GM12873 (cell line): ENCODE data around the gene DLG1.

Source experiments
- TF ChIP-seq, protein P1 (sequence below): IDR thresholded peaks from 2 replicates; pipeline ENCODE4 v1.5.1; 2012; ENCODE audit warnings: low read depth, mild to moderate bottlenecking, moderate library complexity, low read length, control low read depth; ENCODE audit not compliant: insufficient read depth; ENCODE audit errors: missing control alignments

DLG1 gene

DNA sequence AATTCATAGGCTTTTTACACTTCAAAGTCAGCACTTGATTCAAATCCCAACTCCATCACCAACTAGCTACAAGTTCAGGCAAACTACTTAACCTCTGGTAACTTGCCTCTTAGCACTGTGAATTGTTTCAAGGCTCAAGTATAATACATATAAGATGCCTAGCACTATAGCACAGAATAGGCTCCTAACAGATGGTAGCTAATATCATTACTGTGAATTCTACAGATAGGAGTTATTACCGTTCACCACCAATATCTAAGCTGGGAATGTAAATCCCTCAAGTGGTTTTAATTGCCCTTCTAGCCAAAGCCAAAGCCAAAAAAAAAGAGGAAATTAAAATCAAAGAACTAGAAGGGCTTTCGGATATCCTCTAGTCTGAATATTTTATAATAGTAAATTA, 15.4 kb downstream of the DLG1 start:
- TF ChIP-seq, protein P1, sequence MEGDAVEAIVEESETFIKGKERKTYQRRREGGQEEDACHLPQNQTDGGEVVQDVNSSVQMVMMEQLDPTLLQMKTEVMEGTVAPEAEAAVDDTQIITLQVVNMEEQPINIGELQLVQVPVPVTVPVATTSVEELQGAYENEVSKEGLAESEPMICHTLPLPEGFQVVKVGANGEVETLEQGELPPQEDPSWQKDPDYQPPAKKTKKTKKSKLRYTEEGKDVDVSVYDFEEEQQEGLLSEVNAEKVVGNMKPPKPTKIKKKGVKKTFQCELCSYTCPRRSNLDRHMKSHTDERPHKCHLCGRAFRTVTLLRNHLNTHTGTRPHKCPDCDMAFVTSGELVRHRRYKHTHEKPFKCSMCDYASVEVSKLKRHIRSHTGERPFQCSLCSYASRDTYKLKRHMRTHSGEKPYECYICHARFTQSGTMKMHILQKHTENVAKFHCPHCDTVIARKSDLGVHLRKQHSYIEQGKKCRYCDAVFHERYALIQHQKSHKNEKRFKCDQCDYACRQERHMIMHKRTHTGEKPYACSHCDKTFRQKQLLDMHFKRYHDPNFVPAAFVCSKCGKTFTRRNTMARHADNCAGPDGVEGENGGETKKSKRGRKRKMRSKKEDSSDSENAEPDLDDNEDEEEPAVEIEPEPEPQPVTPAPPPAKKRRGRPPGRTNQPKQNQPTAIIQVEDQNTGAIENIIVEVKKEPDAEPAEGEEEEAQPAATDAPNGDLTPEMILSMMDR, result no peak

DNA sequence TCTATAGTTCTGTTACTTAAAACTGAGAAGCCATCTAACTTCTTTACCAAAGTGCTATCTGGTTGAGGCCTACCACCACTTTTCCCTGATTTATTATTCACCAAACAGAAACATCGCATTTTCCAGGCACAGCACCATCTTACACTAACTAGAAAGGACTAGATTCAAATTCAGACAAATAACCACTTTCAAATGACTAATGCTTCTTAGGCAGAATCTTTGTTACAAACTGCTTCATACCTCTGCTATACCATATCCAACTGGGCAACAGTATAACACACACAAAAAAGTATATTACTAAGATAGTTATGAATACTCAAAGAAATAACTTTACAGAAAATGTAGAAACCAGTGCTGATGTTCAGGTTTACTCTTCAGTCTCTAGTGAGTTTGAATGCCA, 16.6 kb downstream of the DLG1 start:
- TF ChIP-seq, protein P1, result no peak

DNA sequence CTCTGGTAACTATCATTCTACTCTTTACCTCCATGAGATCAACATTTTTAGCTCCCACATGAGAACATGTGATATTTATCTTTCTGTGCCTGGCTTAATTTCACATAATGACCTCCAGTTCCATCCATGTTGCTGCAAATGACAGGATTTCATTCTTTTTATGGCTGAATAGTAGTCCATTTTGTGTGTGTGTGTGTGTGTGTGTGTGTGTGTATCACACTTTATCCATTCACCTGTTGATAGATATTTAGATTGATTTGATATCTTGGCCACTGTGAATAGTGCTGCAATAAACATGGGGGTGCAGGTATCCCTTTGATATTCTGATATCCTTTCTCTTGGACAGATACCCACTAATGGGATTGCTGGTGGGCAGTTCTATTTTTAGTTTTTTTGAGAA, 18.3 kb downstream of the DLG1 start:
- TF ChIP-seq, protein P1, result no peak

DNA sequence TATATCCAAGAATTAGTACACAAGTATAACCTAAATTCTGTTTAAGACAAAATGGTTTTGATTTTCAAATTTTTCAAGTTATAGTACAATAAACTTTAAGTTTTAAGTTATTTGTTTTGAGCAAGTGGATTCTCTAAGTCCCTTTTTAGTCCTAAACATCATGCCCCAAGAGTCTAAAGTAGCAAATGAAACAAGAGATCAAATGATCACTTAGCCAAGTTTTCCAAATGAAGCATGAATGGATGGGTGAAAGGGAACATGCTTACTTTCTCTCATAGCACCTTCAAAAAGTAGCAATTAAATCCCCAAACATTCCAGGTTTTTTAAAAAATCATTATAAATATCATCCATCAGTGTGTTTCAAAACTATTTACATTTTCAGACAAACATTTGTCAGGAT, 19.5 kb downstream of the DLG1 start:
- TF ChIP-seq, protein P1, result no peak

DNA sequence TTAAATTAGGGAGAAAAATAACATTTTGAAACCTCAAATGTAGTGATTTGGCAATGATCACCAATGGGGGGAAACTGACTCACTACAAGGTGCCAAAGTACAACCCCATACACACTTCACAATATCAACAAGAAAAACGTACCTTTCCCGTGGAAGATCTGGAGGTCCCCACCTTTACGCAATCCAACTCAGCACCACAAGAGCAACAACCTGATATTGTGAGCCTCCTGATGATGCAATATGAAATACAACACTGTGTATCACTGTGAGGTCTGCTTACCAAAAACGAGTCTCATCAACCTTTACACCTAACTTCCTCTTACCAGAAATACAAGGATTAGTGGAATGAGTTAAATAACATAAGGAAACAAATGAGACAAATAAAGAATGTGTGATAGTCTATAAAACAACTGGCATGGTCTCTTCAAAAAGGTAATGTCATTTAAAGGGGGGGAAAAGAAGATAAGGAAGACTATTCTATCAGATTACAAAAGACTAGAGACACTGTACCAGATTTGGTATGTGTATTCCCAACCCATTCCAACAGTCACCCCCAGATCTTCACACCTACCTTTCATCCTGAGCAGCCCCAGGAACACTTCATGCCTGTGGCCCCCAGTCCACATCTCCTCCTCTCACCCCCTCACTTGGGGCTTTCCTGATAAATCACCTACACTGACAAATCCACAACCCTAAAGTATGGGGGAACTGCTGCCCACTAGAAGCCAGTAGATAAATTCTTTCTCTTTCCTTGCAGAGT, 27.7 kb downstream of the DLG1 start:
- TF ChIP-seq, protein P1, result no peak

DNA sequence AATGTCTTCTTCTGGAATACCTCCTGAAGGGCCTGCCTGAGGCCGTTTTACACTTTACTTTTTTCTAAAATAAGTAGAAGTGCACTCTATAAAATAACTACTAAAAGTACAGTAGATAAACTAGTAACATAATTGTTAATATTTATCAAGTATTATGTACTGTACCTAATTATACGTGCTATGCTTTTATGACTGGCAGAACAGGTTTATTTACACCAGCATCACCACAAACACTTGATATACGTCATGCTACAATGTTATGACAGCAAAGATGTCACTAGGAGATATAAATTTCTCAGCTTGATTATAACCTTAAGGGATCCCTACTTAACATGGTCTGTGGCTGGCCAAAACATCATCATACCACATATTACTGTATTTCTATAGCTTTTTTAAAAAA, 29.4 kb downstream of the DLG1 start:
- TF ChIP-seq, protein P1, result no peak

DNA sequence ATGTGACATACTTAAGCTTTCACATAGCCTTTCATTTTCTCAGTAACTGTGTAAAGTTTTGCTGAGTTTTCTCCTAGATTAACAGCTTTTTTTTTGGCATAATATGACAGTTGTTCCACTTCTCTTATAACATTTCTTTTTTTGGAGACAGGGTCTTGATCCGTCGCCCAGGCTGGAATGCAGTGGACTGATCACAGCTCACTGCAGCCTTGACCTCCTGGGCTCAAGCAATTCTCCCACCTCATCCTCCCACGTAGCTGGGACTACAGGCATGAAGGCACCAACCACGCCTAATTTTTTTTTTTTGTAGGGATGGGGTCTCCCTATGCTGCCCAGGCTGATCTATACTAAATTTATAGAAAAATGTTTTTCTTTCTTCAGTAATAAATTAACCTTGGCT, 30.1 kb downstream of the DLG1 start:
- TF ChIP-seq, protein P1, result no peak
